Adrenal gland (tissue), 12 donors: Measurements from ENCODE around the gene THUMPD3. TPM values are rescaled to one million over a fixed set of nuclear protein-coding genes. Genes with fewer than 3 reads are reported as not detected.

ENCODE experiments used
- DNase-seq, 7 donors: peaks; one replicate each; pipeline ENCODE4 v3.0.0-alpha.2; 2019 to 2020
- H3K27ac ChIP-seq, 5 donors: fragments of 200-600 bp; sonication (generic) in 4 of 5; 1 replicate in 3 of 5; 2 replicates in 2 of 5; pipeline versions ENCODE4 v1.5.1 to v1.8.0; 2016 to 2020; ENCODE audit warnings: mild to moderate bottlenecking in 1 of 5
- H3K27me3 ChIP-seq: fragments of 200-600 bp; 2 replicates; pipeline ENCODE4 v1.8.0; 2021
- H3K36me3 ChIP-seq, 2 donors: fragments of 200-600 bp; replicated peaks in 1 of 2; 1 replicate in 1 of 2; 2 replicates in 1 of 2; pipeline versions ENCODE4 v1.5.1 to v1.8.0; 2018 to 2022
- H3K4me1 ChIP-seq, 2 donors: fragments of 200-600 bp; replicated peaks in 1 of 2; 1 replicate in 1 of 2; 2 replicates in 1 of 2; pipeline versions ENCODE4 v1.5.1 to v1.8.0; 2018 to 2021
- H3K4me3 ChIP-seq, 4 donors: fragments of 200-600 bp; sonication (generic) in 3 of 4; one replicate each; pipeline ENCODE4 v1.5.1; 2016 to 2018
- H3K9me3 ChIP-seq, 3 donors: fragments of 200-600 bp; sonication (generic) in 1 of 3; replicated peaks in 1 of 3; 1 replicate in 2 of 3; 2 replicates in 1 of 3; pipeline versions ENCODE4 v1.5.1 to v1.8.0; 2016 to 2021
- CTCF ChIP-seq, 6 experiments: fragments of 450-650 bp in 4 of 6; fragments of 200-600 bp in 2 of 6; sonication (generic) in 1 of 6; IDR thresholded peaks; 1 replicate in 5 of 6; 2 replicates in 1 of 6; pipeline versions ENCODE4 v1.5.1 to v1.8.0; 2016 to 2021; ENCODE audit warnings: antibody characterized with exemption in 6 of 6, mild to moderate bottlenecking in 2 of 6, moderate library complexity in 1 of 6
- POLR2A ChIP-seq, 2 donors: fragments of 450-650 bp; IDR thresholded peaks; one replicate each; pipeline ENCODE4 v1.6.1; 2017; ENCODE audit warnings: antibody characterized with exemption in 2 of 2, mild to moderate bottlenecking in 2 of 2, moderate library complexity in 1 of 2
- WGBS, 4 donors: extraction: QIAGEN DNeasy Blood & Tissue Kit in 2 of 4; methylation state at CpG; one replicate each; pipeline versions ENCODE4 v1.1.5 to v1.1.7; 2013 to 2017; 5-methylcytosine and 5-hydroxymethylcytosine counted together
- intact Hi-C, 2 donors: fragments of 100-400 bp; cut with DNase I; formaldehyde crosslinking; loops; one replicate each; pipeline versions ENCODE4 v1.14.1 to v1.15.0; 2022 to 2023
- polyA plus RNA-seq, 3 donors: library from polyadenylated mRNA; stranded (reverse); fragments of 200-250 nt in 2 of 3; fragments of 350-450 nt in 1 of 3; fragmentation: Illumina TruSeq in 1 of 3; extraction: RNeasy Lipid Tissue Mini Kit (QIAGEN cat#74804) in 1 of 3; gene quantifications; one replicate each; pipeline ENCODE4 v1.2.3, GENCODE V29; 2013 to 2014
- total RNA-seq, 9 donors: library from RNA; depleted of rRNA in 4 of 9; stranded (reverse); fragments of >200 nt in 4 of 9; fragments of 120-200 nt in 1 of 9; fragmentation: NEBNext Ultra II Directional in 1 of 9; extraction: Animal tissue kit (Norgen Biotek cat#: 25700) in 1 of 9; gene quantifications; one replicate each; pipeline versions ENCODE4 v1.1.0 to v1.2.4, GENCODE V29; 2013 to 2023
- donor health status: healthy with polysubstance abuse.
- donor health status: Bipolar disorder and iron deficiency.
- donor health status: DM: yes; HTN: yes; CAD: no.
- donor health status: DM: no; HTN: no; CAD: no.
- donor health status: DM: no; HTN: no; CAD: no.
- donor health status: DM: yes; HTN: yes; CAD: no.

The THUMPD3 gene
- total and polyA plus RNA-seq, 12 donors, result 20.1 to 84.3 (median 42.8) TPM

GRCh38 chr3:9342696-9343095 lies 20.2 kb upstream of the THUMPD3 start:
- 86 to 90% (median 89%) methylated on average over 4 of the region's 4 CpGs for WGBS, 4 donors
- no peak for TF ChIP-seq POLR2A (IDR thresholded peaks at IDR 0.05)
- no peak for TF ChIP-seq CTCF (IDR thresholded peaks at IDR 0.05)
- no peak for DNase-seq

DNA sequence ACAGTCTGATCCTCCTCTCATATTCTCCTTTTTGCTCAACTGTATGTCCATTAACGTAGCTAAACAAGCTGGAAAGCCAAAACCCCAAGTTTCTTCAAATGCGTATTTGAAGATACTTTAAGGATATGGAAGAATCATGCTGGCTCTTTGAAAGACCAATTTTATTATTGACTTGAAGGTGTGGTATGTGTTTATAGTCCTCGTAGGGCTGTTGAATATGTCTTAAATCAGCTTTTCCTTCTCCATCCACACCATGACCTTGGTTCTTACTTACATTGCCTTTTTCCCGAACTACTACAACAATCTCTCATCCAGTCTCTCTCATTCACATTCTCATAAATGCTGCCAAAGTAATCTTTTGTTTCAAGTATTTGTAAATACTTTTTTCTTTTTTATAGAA lies 19.7 kb upstream of the THUMPD3 start:
- WGBS, 4 donors, result 59 to 66% (median 63%) methylated on average over 4 of the region's 4 CpGs
- TF ChIP-seq POLR2A (IDR thresholded peaks at IDR 0.05), result no peak
- TF ChIP-seq CTCF (IDR thresholded peaks at IDR 0.05), result no peak
- no peaks in the 10 kb centered on the region for H3K9me3 ChIP-seq
- H3K27ac ChIP-seq, result no peak overlapping the region
- H3K4me3 ChIP-seq, result no peak overlapping the region
- intact Hi-C loops, result no loop called here
- H3K4me1 ChIP-seq, result peaks cover 12% of the 10 kb centered on the region in 2 donors
- H3K27me3 ChIP-seq, result no peaks in the 10 kb centered on the region
- no peaks in the 10 kb centered on the region for H3K36me3 ChIP-seq
- DNase-seq, result no peak

More at GRCh38 chr3:9342696-9343095, 20.2 kb upstream of the THUMPD3 start:
- H3K27me3 ChIP-seq, result no peaks in the 10 kb centered on the region
- H3K36me3 ChIP-seq, result no peaks in the 10 kb centered on the region
- no peaks in the 10 kb centered on the region for H3K9me3 ChIP-seq
- no peak overlapping the region for H3K4me3 ChIP-seq
- intact Hi-C loops, result no loop called here
- H3K27ac ChIP-seq, result no peak overlapping the region
- H3K4me1 ChIP-seq, result peaks cover 12% of the 10 kb centered on the region in 2 donors

GRCh38 chr3:9345041-9345440 lies 17.8 kb upstream of the THUMPD3 start:
- no peak for DNase-seq
- H3K4me1 ChIP-seq, result peaks cover 7 to 11% of the 10 kb centered on the region in 2 donors
- H3K27me3 ChIP-seq, result no peaks in the 10 kb centered on the region
- no peak overlapping the region for H3K27ac ChIP-seq
- intact Hi-C loops, result no loop called here
- TF ChIP-seq POLR2A (IDR thresholded peaks at IDR 0.05), result no peak
- TF ChIP-seq CTCF (IDR thresholded peaks at IDR 0.05), result no peak
- no peak overlapping the region for H3K4me3 ChIP-seq
- no peaks in the 10 kb centered on the region for H3K9me3 ChIP-seq
- H3K36me3 ChIP-seq, result no peaks in the 10 kb centered on the region
- WGBS, 4 donors, result 0 to 56% (median 38%) methylated on average over 1 of the region's 1 CpG

- no peak for DNase-seq
- Histone ChIP-seq H3K27me3 (no peaks in the 10 kb centered on the region), H3K36me3 (no peaks in the 10 kb centered on the region), H3K27ac (no peak overlapping the region), H3K4me3 (no peak overlapping the region), H3K9me3 (no peaks in the 10 kb centered on the region), H3K4me1 (peaks cover 0 to 11% of the 10 kb centered on the region in 2 donors)
- intact Hi-C loops, result no loop called here
- WGBS, 4 donors, result 86 to 96% (median 91%) methylated on average over 1 of the region's 1 CpG
- TF ChIP-seq POLR2A (IDR thresholded peaks at IDR 0.05) (no peak), CTCF (IDR thresholded peaks at IDR 0.05) (no peak)
Measured at GRCh38 chr3:9346141-9346540, 16.7 kb upstream of the THUMPD3 start.
